BJ (cell line): ENCODE measurements around the gene MYL10. TPM values are rescaled to one million over a fixed set of nuclear protein-coding genes. Genes with fewer than 3 reads are reported as not detected.

Experiments
- CTCF ChIA-PET: fragments of 350-600 bp; formaldehyde crosslinking; extraction: SDS; loops from one replicate; lab custom pipeline; 2021; ENCODE audit warnings: antibody characterized with exemption, inconsistent platforms; lab: Yijun Ruan, JAX
- POLR2A ChIA-PET: fragments of 300-600 bp; sonication (Branson Sonifier 250); formaldehyde crosslinking; extraction: SDS; loops from one replicate; lab custom pipeline; 2021; ENCODE audit warnings: antibody characterized with exemption; lab: Charles Lee
- DNase-seq: peaks from one replicate; pipeline ENCODE4 v3.0.0-alpha.2; 2011; ENCODE audit warnings: low read depth
- H3K27me3 ChIP-seq: 2 replicates; pipeline ENCODE4 v1.6.0; 2011; ENCODE audit warnings: low read length; ENCODE audit not compliant: control insufficient read depth, insufficient read depth
- H3K36me3 ChIP-seq: 2 replicates; pipeline ENCODE4 v1.5.1; 2011; ENCODE audit warnings: low read length; ENCODE audit not compliant: control insufficient read depth, insufficient read depth
- H3K4me3 ChIP-seq: 2 replicates; pipeline ENCODE4 v1.5.1; 2011; ENCODE audit warnings: low read depth, mild to moderate bottlenecking, control low read depth, low read length
- CTCF ChIP-seq: IDR thresholded peaks from 2 replicates; pipeline ENCODE4 v1.5.1; 2011; ENCODE audit warnings: low read depth, mild to moderate bottlenecking, control low read depth, inconsistent platforms, low read length, moderate library complexity; ENCODE audit not compliant: insufficient read depth
- polyA plus RNA-seq: library from polyadenylated mRNA; depleted of rRNA; stranded (reverse); fragments of >200 nt; gene quantifications from 2 replicates; pipeline ENCODE4 v1.2.3, GENCODE V29; 2011

The MYL10 gene
- polyA plus RNA-seq, 1 experiment, result 0.07 TPM

GRCh38 chr7:101669307-101669706, 40.2 kb upstream of the MYL10 start:
- no peak overlapping the region for H3K4me3 ChIP-seq
- ChIA-PET CTCF (interaction anchor here (0.8 to 1.5 kb wide), 6 partner anchors 8 to 602 kb away, joined by 3 to 5 read pairs (median 4); no protein-coding TSS in a partner anchor), POLR2A (no interaction called here)
- H3K36me3 ChIP-seq, result no peaks in the 10 kb centered on the region
- no peaks in the 10 kb centered on the region for H3K27me3 ChIP-seq
- TF ChIP-seq CTCF, result peak; percentile 27; the same call in 1 of the 2 replicates
- DNase-seq, result no peak

GRCh38 chr7:101668726-101669125, 39.6 kb upstream of the MYL10 start:
- DNase-seq, result no peak
- Histone ChIP-seq H3K36me3 (no peaks in the 10 kb centered on the region), H3K4me3 (no peak overlapping the region), H3K27me3 (no peaks in the 10 kb centered on the region)
- POLR2A ChIA-PET, result no interaction called here
- TF ChIP-seq CTCF, result no peak
- CTCF ChIA-PET, result interaction anchor here (0.8 to 1.5 kb wide), 5 partner anchors 9 to 603 kb away, joined by 3 to 5 read pairs (median 4); no protein-coding TSS in a partner anchor

- DNase-seq, result no peak
- CTCF ChIA-PET, result interaction anchor here (1.0 to 1.5 kb wide), 4 partner anchors 8 to 601 kb away, joined by 3 to 6 read pairs (median 4); no protein-coding TSS in a partner anchor
- Histone ChIP-seq H3K36me3 (no peaks in the 10 kb centered on the region), H3K4me3 (no peak overlapping the region), H3K27me3 (0 out of 2 replicates have a peak, but pooled peaks cover 1% of the 10 kb centered on the region)
- POLR2A ChIA-PET, result interaction anchor here (0.6 kb wide), 1 partner anchor 115 kb away, joined by 3 read pairs; no protein-coding TSS in a partner anchor
- no peak for TF ChIP-seq CTCF
These were observed 38.8 kb upstream of the MYL10 start for GRCh38 chr7:101667920-101668319.

GRCh38 chr7:101667399-101667798, 38.3 kb upstream of the MYL10 start:
- DNase-seq, result no peak
- Histone ChIP-seq H3K36me3 (no peaks in the 10 kb centered on the region), H3K27me3 (0 out of 2 replicates have a peak, but pooled peaks cover 1% of the 10 kb centered on the region), H3K4me3 (no peak overlapping the region)
- no peak for TF ChIP-seq CTCF
- ChIA-PET CTCF (interaction anchor here (0.7 to 1.7 kb wide), 5 partner anchors 13 to 601 kb away, joined by 3 to 6 read pairs (median 3); no protein-coding TSS in a partner anchor), POLR2A (interaction anchor here (0.6 kb wide), 1 partner anchor 115 kb away, joined by 3 read pairs; no protein-coding TSS in a partner anchor)

GRCh38 chr7:101666741-101667140, 37.6 kb upstream of the MYL10 start:
- no peak for DNase-seq
- ChIA-PET POLR2A (no interaction called here), CTCF (interaction anchor here (0.7 to 1.7 kb wide), 5 partner anchors 14 to 602 kb away, joined by 3 to 6 read pairs (median 3); no protein-coding TSS in a partner anchor)
- TF ChIP-seq CTCF, result no peak
- no peaks in the 10 kb centered on the region for H3K36me3 ChIP-seq
- no peak overlapping the region for H3K4me3 ChIP-seq
- H3K27me3 ChIP-seq, result 0 out of 2 replicates have a peak, but pooled peaks cover 1% of the 10 kb centered on the region
